ENCODE results near the gene ADAMTSL3.

DNA sequence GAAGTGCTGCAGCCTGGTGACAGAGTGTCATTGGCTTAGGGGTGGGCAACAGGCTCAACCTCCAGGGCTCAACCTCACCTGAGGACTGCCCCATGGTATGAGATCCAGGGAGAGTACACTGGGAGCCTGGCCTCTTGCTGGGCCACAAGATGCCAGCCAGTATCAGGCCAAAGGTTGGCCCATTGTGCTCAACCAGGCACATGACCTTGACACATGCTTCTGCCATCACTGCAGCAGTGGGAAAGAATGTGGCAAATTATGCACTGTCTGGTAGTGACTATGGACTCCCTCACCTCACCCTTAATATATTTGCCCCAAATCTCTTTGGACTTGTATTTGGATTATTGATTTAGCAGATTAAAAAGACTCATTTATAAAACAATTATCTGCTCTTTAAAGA lies 347.7 kb downstream of the ADAMTSL3 start:
- no peak for TF ChIP-seq YY1 (IDR thresholded peaks at IDR 0.05; ENCODE audit: insufficient read depth, insufficient read length)
- TF ChIP-seq ZNF274 (IDR thresholded peaks at IDR 0.05; ENCODE audit: low read depth, low read length) = no peak
